22Rv1 (cell line): ENCODE measurements around the gene NUP210.

Source experiments
- CTCF ChIP-seq: fragments of 450-650 bp; IDR thresholded peaks from 2 replicates; pipeline ENCODE4 v1.5.1; 2017; ENCODE audit warnings: mild to moderate bottlenecking
- ZFX ChIP-seq: fragments of 450-650 bp; IDR thresholded peaks from 2 replicates; pipeline ENCODE4 v1.6.1; 2017; ENCODE audit warnings: antibody characterized with exemption, borderline replicate concordance

- TF ChIP-seq CTCF (no peak), ZFX (no peak)
These were observed 102.4 kb downstream of the NUP210 start for GRCh38 chr3:13317596-13318320.
